ENCODE results near the gene SGF29.
A peak's percentile ranks its signal among the peaks of the same experiment; 100 is the strongest.
"Not testable (repeated sequence)": the region's sequence is repeated elsewhere in the genome, so short reads cannot be mapped to it uniquely, and the experiment has no call there.

The SGF29 gene

DNA sequence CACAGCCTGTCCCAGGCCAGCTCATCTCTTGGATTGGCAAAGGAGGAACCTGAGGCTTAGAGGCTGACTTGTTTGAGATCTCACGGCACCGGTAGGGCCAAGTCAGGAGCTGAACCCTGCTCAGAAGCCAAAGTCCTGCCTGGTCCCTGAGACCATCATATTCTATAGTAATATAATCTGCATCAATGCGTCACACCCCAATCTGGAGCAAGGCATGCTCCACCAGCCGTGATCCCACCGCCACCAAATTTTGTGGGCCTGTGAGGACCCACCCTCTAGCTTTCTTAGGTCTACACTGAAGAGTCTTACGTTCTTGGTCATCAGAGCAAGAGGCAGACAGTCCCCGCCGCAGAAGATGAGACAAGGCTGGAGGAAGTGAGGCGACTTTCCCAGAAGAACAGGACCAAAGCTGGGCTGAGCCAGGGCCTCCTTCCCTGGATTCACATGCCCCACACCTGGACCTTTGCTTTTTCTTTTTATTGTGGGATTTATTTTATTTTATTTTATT is 53.5 kb downstream of the SGF29 start:
- DNase-seq (ENCODE audit: low read depth), result no peak
- no peak overlapping the region for H3K4me3 ChIP-seq (ENCODE audit: low read depth, low read length)

DNA sequence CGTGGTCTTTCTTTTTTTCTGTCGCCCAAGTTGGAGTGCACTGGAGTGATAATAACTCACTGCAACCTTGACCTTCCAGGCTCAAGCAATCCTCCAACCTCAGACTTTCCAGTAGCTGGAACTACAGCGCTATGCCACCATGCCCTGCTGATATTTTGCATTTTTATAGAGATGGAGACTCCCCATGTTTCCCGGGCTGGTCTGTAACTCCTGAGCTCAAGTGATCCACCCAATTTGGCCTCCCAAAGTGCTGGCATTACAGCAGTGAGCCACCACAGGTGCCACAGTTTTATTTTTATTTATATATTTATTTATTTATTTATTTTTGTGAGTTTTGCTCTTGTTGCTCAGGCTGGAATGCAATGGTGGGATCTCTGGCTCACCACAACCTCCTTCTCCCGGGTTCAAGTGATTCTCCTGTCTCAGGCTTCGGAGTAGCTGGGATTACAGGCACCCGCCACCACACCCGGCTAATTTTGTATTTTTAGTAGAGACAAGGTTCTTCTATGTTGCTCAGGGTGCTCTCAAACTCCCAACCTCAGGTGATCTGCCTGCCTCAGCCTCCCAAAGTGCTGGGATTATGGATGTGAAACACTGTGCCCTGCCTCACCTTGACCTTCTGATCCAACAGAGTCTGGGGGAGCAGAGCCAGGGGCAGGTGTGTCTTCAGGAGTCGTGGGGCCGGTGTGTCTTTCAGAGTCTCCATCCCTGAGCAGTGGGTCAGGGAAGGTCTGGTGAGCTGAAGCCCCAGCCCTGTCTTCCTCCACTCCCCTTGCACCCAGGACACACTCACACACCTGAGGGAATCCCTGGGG is 54.2 kb downstream of the SGF29 start:
- not testable (repeated sequence) for DNase-seq (ENCODE audit: low read depth); H3K4me3 ChIP-seq (ENCODE audit: low read depth, low read length)

DNA sequence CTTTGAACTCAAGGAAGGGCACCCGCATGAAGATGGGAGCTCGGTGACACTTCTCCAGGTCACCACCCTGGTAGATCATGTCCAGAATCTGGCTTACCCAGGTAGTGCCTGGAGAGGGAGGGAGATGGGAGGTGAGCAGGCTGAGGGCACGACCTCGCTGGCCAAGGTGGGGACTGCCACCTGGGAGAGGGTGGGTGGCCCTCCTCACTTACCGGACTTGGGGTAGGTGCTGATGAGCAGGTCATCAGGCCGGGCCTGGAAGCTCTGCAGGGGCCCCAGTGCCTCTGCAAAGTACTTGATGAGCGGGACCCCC is 54.7 kb downstream of the SGF29 start:
- H3K4me3 ChIP-seq (ENCODE audit: low read depth, low read length); DNase-seq (ENCODE audit: low read depth): not testable (repeated sequence)

DNA sequence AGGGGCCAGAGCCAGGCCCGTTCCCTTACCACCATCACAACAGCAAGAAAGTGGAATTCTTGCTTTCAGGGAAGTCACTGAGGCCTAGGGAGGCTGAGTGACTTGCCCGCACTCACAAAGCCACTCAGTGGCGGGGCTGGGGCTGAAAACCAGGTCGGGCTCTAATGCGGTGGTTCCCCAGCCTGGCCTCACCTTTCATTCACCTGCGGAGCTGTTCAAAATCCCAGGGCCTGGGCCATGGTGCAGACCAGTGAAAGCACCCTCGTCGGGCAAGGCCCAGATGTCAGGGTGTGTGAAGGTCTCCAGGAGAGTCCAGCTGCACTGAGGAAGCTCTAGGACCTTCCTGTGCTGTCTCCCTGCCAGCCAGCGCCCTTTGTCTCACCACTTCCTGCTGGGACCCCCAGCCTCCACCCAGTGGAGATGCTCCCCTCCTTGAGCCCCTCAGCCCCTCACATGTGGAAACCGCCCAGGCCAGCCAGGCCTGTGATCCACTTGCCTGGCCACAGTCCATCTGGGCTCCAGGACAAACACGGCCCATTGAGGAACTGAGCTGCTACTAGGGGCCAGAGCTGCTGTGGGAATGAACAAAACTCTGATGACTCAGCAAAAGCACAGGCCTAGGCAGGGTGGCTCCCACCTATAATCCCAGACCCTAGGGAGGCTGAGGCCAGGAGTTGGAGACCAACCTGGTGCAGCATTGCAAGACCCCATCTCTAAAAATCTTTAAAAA is 55.3 kb downstream of the SGF29 start:
- H3K4me3 ChIP-seq (ENCODE audit: low read depth, low read length); DNase-seq (ENCODE audit: low read depth): not testable (repeated sequence)

DNA sequence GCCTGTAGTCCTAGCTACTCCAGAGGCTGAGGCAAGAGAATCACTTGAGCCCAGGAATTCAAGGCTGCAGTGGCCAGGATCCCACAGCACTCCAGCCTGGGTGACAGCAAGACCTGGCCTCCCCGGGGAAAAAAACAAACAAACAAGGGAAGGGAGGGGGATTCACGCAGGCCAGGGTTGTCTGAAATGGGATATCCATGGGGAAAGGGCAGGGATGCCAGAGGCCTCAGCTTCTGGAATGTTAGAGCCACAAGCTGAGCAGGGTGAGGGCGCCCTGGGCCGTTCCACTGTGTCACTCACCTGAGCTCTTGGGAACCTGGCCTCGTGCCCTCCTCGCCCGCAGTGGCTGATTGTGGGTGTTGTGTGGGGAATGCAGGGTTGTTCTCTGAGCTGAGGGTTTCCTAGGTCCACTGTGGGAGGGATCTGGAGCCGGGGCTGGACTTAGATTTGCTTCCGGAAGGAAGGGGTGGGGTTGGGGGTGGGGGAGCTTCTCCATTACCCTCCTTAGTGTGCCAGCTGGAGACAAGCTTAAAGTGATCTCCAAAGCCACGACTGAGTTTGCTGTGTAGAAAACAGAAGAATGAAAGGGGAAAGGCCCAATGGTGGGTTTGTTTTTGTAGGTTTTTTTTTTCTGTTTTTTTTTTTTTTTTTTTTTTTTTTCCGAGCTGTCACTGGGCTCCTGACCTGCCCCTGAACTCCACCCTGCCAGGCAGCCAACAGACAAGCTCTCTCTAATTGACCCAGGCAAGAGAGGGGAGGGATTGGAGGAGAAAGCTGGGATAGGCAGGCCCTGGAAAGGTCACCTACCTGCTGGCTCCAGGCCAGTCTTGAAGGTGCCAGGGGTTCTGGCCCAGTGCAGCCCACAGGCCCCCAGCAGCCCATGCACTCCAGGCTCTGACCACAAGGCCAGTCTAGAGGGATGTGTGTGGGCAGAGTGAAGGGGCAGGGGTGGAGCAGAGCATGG is 56.2 kb downstream of the SGF29 start, which contains the start of gene SULT1A1:
TSS of gene SULT1A1 (minus strand) at position 414 of the 964 bp plus-strand sequence. CDS start 1,189 bp downstream, outside the sequence.
- DNase-seq (ENCODE audit: low read depth), result no peak
- no peak within 1 kb of the TSS for H3K4me3 ChIP-seq (ENCODE audit: low read depth, low read length)

DNA sequence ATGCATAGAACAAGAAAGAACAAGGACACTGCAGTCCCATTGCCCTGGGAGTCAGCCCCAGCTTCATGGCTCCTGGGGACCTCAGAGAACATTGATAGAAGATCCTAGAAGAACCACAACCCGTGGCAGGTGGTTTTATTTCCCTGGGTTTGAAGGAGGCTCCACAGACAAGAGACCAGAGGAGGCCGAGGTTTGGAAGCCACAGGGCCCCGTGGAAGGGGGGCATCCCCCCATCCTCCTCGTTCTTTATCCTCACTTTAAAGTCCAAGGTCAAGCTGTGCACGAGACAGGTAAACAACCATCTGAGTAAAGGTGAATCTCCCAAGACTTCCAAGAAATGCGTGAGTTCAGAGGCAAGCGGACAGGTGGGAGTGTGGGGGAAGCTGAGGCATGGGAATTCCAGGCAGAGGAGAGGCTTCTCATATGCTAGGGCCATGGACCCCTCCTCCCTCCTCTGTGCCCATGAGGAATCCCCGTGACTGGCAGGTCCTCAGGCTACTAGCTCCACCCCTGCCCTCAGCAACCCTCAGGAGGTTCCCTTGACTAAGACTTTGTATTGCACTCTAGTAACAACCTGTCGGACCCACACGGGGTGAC is 57.0 kb downstream of the SGF29 start:
- DNase-seq (ENCODE audit: low read depth), result no peak

DNA sequence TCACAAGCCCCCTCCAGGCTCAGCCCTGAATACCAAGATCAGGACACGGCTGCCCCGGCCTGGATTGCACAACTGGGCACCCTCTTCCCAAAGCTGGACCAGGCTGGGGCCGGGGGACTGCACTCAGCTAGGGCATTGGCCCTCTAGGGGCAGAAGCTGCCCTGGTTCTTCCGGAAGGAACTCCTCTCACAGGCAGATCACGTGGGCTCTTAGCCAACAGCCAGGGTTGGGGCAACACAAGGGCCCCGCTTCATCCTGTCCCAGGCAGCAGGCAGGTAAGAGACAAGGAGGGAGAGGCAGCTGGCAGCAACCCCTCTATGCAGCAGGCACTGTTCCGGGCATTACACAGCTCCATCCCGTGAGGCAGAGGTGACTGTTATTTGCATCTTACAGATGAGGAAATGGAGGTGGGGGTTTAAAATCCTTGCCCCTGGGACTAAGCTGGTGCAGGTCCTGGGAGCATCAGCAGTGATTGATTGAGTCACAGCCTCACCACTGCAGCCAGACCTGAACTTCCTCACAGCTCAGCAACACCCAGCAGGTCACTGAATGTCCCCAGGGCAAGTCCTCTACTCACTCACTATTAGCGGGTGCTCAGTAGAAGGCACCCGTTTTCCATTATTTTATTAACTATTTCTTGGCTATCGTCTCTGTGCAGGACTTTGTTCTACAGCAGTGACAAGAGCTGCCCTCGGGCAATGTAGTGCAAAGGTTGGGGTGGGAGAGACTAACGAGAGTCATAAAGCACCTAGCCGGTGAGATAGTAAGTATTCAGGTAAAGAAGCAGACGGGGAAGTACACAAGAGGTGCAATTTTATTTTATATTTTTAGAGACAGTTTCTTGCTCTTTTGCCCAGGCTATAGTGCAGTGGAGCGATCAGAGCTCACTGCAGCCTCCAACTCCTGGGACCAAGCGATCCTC is 58.9 kb downstream of the SGF29 start:
- DNase-seq (ENCODE audit: low read depth); H3K4me3 ChIP-seq (ENCODE audit: low read depth, low read length): not testable (repeated sequence)

More for the DNA sequence above, 57.0 kb downstream of the SGF29 start:
- no peak overlapping the region for H3K4me3 ChIP-seq (ENCODE audit: low read depth, low read length)

DNA sequence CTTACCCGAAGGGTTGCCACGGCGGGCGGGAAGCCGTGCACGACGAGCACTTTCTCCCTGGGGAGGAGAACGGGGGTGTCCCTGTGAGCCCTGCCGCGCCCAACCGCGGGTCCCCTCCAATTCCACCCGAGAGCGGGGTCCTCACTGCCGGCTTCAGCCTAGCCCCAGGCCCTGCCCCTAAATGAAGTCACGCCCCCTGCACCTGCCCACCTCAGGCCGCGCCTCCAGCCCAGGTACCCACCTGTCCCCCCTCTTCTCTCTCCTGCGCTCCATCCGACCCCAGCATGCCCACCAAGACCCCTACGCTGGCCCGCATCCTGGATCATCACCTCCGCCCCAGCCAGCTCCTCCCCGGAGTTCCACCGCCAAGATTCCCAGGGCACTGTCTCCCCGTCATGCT is 60.2 kb downstream of the SGF29 start:
- not testable (repeated sequence) for H3K4me3 ChIP-seq (ENCODE audit: low read depth, low read length); DNase-seq (ENCODE audit: low read depth)

DNA sequence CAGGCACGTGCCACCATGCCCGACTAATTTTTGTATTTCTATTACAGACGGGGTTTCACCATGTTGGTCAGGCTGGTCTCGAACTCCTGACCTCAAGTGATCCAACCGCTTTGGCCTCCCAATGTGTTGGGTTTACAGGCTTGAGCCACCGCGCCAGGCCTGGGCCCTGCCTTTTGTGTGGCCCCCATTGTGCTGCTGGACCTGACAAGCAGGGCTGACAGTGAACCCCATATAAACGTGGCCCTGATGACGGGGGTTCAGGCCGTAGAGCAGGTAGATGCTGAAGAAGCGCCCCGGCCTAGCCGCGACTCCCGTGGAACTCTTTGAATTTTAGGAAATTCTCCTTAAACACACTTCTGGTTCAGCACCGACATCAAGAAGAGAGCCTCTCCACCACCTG is 60.8 kb downstream of the SGF29 start:
- not testable (repeated sequence) for H3K4me3 ChIP-seq (ENCODE audit: low read depth, low read length); DNase-seq (ENCODE audit: low read depth)

DNA sequence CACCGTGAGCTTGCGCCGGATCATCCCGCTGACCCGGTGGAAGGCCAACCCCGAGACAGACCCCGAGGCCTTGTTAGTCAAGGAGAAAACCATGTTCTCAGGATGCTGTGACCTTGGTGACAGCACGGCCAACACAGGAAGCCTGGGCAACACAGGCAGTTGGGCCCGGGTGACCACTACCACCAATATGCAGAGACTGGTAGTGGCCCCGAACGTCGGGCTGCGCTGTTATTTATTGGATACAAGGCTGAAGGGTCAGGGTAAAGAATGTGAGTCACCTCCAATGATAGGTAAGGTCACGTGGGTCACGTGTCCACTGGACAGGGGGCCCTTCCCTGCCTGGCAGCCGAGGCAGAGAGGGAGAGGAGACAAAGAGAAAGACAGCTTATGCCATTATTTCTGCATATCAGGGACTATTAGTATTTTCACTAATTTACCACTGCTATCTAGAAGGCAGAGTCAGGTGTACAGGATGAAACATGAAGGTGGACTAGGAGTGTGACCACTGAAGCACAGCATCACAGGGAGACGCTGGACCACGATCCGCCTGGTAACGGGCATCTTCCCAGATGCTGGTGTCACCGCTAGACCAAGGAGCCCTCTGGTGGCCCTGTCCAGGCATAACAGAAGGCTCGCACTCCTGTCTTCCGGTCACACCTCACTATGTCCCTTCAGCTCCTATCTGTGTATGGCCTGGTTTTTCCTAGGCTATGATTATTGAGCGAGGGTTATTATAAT is 61.9 kb downstream of the SGF29 start:
- DNase-seq (ENCODE audit: low read depth), result not testable (repeated sequence)

DNA sequence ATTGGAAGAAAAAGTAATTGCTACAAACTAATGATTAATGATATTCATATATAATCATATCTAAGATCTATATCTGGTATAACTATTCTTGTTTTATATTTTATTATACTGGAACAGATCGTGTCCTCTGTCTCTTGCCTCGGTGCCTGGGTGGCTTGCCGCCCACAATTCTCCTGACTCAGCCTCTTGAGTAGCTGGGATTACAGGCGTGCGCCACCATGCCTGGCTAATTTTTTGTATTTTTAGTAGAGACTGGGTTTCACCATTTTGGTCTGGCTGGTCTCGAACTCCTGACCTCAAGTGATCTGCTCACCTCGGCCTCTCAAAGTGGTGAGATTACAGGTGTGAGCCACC is 62.5 kb downstream of the SGF29 start:
- not testable (repeated sequence) for DNase-seq (ENCODE audit: low read depth); H3K4me3 ChIP-seq (ENCODE audit: low read depth, low read length)

More for the DNA sequence above, 61.9 kb downstream of the SGF29 start:
- H3K4me3 ChIP-seq (ENCODE audit: low read depth, low read length), result not testable (repeated sequence)

DNA sequence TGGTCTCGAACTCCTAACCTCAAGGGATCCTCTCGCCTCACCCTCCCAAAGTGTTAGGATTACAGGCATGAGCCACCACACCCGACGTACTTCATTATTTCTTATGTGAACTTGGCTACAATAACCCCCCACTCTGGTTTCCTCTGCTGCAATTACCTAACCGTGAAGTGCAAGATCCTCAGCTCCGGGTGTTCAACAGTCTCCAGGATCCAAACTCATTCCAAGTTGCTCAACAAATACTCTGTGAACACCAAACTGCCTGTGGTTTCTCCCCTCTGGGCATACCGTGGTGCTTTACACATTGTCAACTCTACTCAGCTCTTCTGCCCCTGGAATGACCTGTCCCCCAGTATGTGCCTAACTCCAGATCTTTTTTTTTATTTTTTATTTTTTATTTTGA is 62.9 kb downstream of the SGF29 start:
- no peak overlapping the region for H3K4me3 ChIP-seq (ENCODE audit: low read depth, low read length)
- no peak for DNase-seq (ENCODE audit: low read depth)

DNA sequence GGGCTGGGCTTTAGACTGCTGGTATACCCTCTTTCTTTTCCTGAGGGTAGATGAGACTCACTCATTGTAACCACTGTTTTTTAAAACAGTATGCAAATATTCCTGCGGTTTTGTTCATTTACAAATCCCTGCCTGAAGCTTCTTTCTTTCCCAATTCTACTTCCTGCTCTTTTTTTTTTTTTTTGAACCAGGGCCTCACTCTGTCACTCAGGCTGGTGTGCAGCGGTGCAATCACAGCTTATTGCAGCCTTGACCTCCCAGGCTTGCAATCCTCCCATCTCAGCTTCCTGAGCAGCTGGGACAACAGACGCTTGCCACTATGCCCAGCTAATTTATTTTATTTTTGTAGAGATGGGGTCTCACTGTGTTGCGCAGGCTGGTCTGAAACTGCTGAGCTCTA is 64.2 kb downstream of the SGF29 start:
- no peak overlapping the region for H3K4me3 ChIP-seq (ENCODE audit: low read depth, low read length)
- DNase-seq (ENCODE audit: low read depth), result no peak

DNA sequence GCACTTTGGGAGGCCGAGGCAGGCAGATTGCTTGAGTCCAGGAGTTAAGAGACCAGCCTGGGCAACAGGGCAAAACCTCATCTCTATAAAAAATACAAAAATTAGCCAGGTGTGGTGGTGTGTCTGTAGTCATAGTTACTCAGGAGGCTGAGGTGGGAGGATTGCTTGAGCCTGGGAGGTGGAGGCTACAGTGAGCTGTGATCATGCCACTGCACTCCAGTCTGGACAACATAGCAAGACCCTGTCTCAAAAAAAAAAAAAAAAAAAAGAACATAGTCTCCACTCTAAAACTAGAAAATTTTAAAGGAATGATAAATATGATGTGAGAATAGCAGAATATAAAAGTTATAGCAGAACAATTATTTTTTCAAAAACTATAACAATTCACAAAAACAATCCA is 66.6 kb downstream of the SGF29 start:
- not testable (repeated sequence) for DNase-seq (ENCODE audit: low read depth); H3K4me3 ChIP-seq (ENCODE audit: low read depth, low read length)

DNA sequence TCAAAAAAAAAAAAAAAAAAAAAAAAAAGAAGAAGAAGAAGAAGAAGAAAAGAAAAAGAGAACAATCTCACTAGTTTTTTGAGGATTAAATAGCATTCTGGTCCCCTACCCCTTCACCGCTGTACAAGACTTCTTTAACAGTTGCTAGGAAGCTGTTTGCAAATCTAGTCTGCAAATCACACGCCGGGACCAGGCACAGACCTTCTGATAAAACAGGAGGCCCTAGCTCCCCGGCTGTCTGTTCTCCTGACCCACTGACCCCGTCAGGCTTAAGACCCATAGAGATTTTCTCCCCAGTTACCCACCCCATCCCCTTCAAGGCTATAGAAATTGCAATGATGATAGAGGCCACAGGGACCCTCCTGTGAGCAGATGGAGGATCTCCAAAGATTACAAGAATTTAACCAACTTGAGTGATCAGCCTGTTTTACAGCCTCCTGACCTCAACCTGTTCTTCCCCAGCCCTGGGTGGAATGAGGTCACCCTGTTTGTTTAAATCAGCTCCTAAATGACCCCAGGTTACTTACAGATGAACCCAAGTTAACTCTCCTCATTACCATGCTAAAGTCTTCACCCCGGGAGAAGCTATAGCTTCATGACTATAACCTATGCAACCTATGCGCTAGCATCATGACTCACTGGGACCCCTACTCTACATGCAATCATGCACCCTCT is 67.9 kb downstream of the SGF29 start:
- no peak for DNase-seq (ENCODE audit: low read depth)
- H3K4me3 ChIP-seq (ENCODE audit: low read depth, low read length), result no peak overlapping the region

DNA sequence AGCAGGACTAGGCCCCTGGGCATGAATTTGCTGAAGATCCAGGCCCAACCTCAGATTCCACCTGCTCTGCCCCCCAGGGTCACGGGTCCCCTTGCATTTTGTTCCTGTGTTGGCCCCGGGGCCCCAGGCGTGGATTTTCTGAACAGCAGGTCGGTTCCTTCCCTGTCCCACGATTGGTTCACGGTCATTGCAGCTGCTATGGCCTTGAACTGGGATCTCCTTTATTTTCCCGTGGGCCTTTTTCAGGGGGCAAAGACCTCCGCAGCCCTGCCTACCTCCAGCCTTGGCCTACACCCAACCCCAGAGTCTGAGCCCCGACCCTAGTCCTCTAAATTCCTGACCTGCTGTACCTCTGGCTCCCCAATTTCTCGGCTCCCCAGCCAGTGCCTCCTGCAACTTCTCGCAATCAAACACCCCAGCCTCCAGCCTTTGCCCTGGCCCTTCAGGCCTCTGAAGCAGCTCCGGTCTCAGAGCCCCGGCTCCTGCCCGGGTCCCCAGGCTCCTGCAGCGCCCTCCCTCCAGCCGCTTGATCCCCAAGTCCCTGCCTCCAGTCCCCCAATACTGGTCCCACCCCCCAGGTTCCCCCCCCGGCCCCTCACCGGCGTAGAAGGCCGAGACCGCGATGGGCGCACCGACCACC is 68.9 kb downstream of the SGF29 start:
- peak overlapping the region; percentile 35 for H3K4me3 ChIP-seq (ENCODE audit: low read depth, low read length)
- not testable (repeated sequence) for DNase-seq (ENCODE audit: low read depth)
